Hepatocyte (in vitro differentiated cells): Measurements from ENCODE around the gene DENND1C. TPM values are rescaled to one million over a fixed set of nuclear protein-coding genes. Genes with fewer than 3 reads are reported as not detected.
"Not testable (repeated sequence)": the region's sequence is repeated elsewhere in the genome, so short reads cannot be mapped to it uniquely, and the experiment has no call there.

Source experiments
- DNase-seq: peaks from one replicate; pipeline ENCODE4 v3.0.0-alpha.2; 2016; ENCODE audit warnings: low spot score
- H2AFZ ChIP-seq: fragments of 200-600 bp; sonication (generic); 2 replicates; pipeline ENCODE4 v1.6.0; 2016; ENCODE audit warnings: antibody characterized with exemption, mild to moderate bottlenecking
- H3K27ac ChIP-seq: fragments of 200-600 bp; sonication (generic); 2 replicates; pipeline ENCODE4 v1.5.1; 2016; ENCODE audit warnings: mild to moderate bottlenecking
- H3K27me3 ChIP-seq: fragments of 200-600 bp; sonication (generic); 2 replicates; pipeline ENCODE4 v1.6.1; 2016
- H3K36me3 ChIP-seq: fragments of 200-600 bp; sonication (generic); replicated peaks from 2 replicates; pipeline ENCODE4 v1.5.1; 2016; ENCODE audit warnings: low read depth; ENCODE audit not compliant: insufficient read depth
- H3K4me1 ChIP-seq: fragments of 200-600 bp; sonication (generic); 2 replicates; pipeline ENCODE4 v1.5.1; 2016; ENCODE audit warnings: mild to moderate bottlenecking, moderate library complexity; ENCODE audit not compliant: insufficient read depth
- H3K4me2 ChIP-seq: fragments of 200-600 bp; sonication (generic); 2 replicates; pipeline ENCODE4 v1.6.0; 2016
- H3K4me3 ChIP-seq: fragments of 200-600 bp; sonication (generic); 2 replicates; pipeline ENCODE4 v1.5.1; 2016; ENCODE audit warnings: mild to moderate bottlenecking
- H3K79me2 ChIP-seq: fragments of 200-600 bp; sonication (generic); 2 replicates; pipeline ENCODE4 v1.6.0; 2017; ENCODE audit warnings: mild to moderate bottlenecking
- H3K9me2 ChIP-seq: fragments of 200-600 bp; sonication (generic); replicated peaks from 2 replicates; pipeline ENCODE4 v1.6.0; 2017; ENCODE audit warnings: mild to moderate bottlenecking; ENCODE audit not compliant: insufficient read depth
- H3K9me3 ChIP-seq: fragments of 200-600 bp; sonication (generic); 2 replicates; pipeline ENCODE4 v1.5.1; 2016; ENCODE audit warnings: low read depth, mild to moderate bottlenecking
- H4K20me1 ChIP-seq: fragments of 200-600 bp; sonication (generic); 2 replicates; pipeline ENCODE4 v1.6.0; 2016; ENCODE audit warnings: mild to moderate bottlenecking; ENCODE audit not compliant: insufficient read depth, poor library complexity, severe bottlenecking
- CTCF ChIP-seq: fragments of 200-600 bp; sonication (generic); IDR thresholded peaks from 2 replicates; pipeline ENCODE4 v1.5.1; 2016; ENCODE audit warnings: antibody characterized with exemption, mild to moderate bottlenecking; ENCODE audit not compliant: poor library complexity
- EZH2 ChIP-seq: fragments of 200-600 bp; sonication (generic); IDR thresholded peaks from 2 replicates; pipeline ENCODE4 v1.6.1; 2016; ENCODE audit warnings: antibody characterized with exemption, mild to moderate bottlenecking, borderline replicate concordance
- EZH2phosphoT487 ChIP-seq: fragments of 200-600 bp; sonication (generic); IDR thresholded peaks from one replicate; pipeline ENCODE4 v1.6.1; 2018; ENCODE audit warnings: antibody characterized with exemption, mild to moderate bottlenecking, low read depth, moderate library complexity; ENCODE audit not compliant: unreplicated experiment, severe bottlenecking
- WGBS: methylation state at CpG from one replicate; pipeline ENCODE4 v1.1.6; 2016; ENCODE audit warnings: low lambda C conversion rate; ENCODE audit errors: missing lambda C conversion rate; 5-methylcytosine and 5-hydroxymethylcytosine counted together
- polyA plus RNA-seq: library from polyadenylated mRNA; unstranded; fragments of >200 nt; fragmentation: Nextera tagmentation; extraction: Ambion mirVana; gene quantifications from 2 replicates; pipeline ENCODE4 v1.2.1, GENCODE V29; 2016
- total RNA-seq: library from RNA; depleted of rRNA; stranded (reverse); fragments of >200 nt; gene quantifications from 2 replicates; pipeline ENCODE4 v1.2.3, GENCODE V29; 2014

The DENND1C gene
- total and polyA plus RNA-seq, 2 experiments from 2014 or later = 1.5 to 16.1 TPM

GRCh38 chr19:6514089-6514488 lies 32.5 kb upstream of the DENND1C start:
- Histone ChIP-seq H3K27me3 (no peaks in the 10 kb centered on the region), H3K79me2 (no peaks in the 10 kb centered on the region)

GRCh38 chr19:6510618-6511017 lies 29.0 kb upstream of the DENND1C start:
- H4K20me1 ChIP-seq = no peaks in the 10 kb centered on the region
- DNase-seq = no peak
- no peak overlapping the region for H3K4me3 ChIP-seq
- TF ChIP-seq CTCF = no peak
- no peak for TF ChIP-seq EZH2phosphoT487
- TF ChIP-seq EZH2 = no peak
- no peak overlapping the region for H3K27ac ChIP-seq
- WGBS = 77% methylated on average over 7 of the region's 7 CpGs
- H3K9me3 ChIP-seq = no peaks in the 10 kb centered on the region
- no peaks in the 10 kb centered on the region for H3K27me3 ChIP-seq
- H3K36me3 ChIP-seq = no peaks in the 10 kb centered on the region
- no peak overlapping the region for H2AFZ ChIP-seq
- no peaks in the 10 kb centered on the region for H3K9me2 ChIP-seq
- H3K4me2 ChIP-seq = no peak overlapping the region
- no peaks in the 10 kb centered on the region for H3K79me2 ChIP-seq
- no peaks in the 10 kb centered on the region for H3K4me1 ChIP-seq

More at GRCh38 chr19:6514089-6514488, 32.5 kb upstream of the DENND1C start:
- no peak for DNase-seq
- Histone ChIP-seq H2AFZ (no peak overlapping the region), H3K4me3 (no peak overlapping the region), H3K27ac (peak overlapping the region; percentile 82), H4K20me1 (no peaks in the 10 kb centered on the region), H3K9me3 (no peaks in the 10 kb centered on the region), H3K9me2 (no peaks in the 10 kb centered on the region), H3K36me3 (no peaks in the 10 kb centered on the region), H3K4me1 (no peaks in the 10 kb centered on the region), H3K4me2 (no peak overlapping the region)
- WGBS = 80% methylated on average over 9 of the region's 9 CpGs
- TF ChIP-seq EZH2 (no peak), CTCF (no peak), EZH2phosphoT487 (no peak)

GRCh38 chr19:6509118-6509971 lies 27.8 kb upstream of the DENND1C start:
- Histone ChIP-seq H4K20me1 (no peaks in the 10 kb centered on the region), H3K4me3 (no peak overlapping the region), H3K9me2 (no peaks in the 10 kb centered on the region), H3K79me2 (no peaks in the 10 kb centered on the region), H3K36me3 (no peaks in the 10 kb centered on the region), H3K4me2 (no peak overlapping the region), H2AFZ (no peak overlapping the region), H3K27me3 (no peaks in the 10 kb centered on the region), H3K9me3 (no peaks in the 10 kb centered on the region), H3K27ac (no peak overlapping the region), H3K4me1 (no peaks in the 10 kb centered on the region)
- DNase-seq = peak; percentile 45
- TF ChIP-seq CTCF (no peak), EZH2phosphoT487 (no peak), EZH2 (no peak)
- WGBS = 79% methylated on average over 20 of the region's 20 CpGs

- not testable (repeated sequence) for H2AFZ ChIP-seq, H3K4me1 ChIP-seq, H3K4me3 ChIP-seq, H3K79me2 ChIP-seq, H3K36me3 ChIP-seq, H3K9me3 ChIP-seq, H3K27ac ChIP-seq, H4K20me1 ChIP-seq, H3K4me2 ChIP-seq, DNase-seq, H3K9me2 ChIP-seq, H3K27me3 ChIP-seq
- WGBS = 89% methylated on average over 9 of the region's 9 CpGs
These were observed 26.6 kb upstream of the DENND1C start for GRCh38 chr19:6508028-6508771.
